IgD-negative memory B cell (primary cell): Measurements from ENCODE around the gene SLC9A9. TPM values are rescaled to one million over a fixed set of nuclear protein-coding genes. Genes with fewer than 3 reads are reported as not detected.
"Not testable (repeated sequence)": the region's sequence is repeated elsewhere in the genome, so short reads cannot be mapped to it uniquely, and the experiment has no call there.

ENCODE experiments used
- H3K27ac Mint-ChIP-seq, 3 donors: one replicate each; pipeline ENCODE4 v1.8.0; 2020 to 2022; ENCODE audit warnings: mild to moderate bottlenecking in 3 of 3, mixed read lengths in 3 of 3, moderate library complexity in 1 of 3
- H3K27me3 Mint-ChIP-seq: one replicate; pipeline ENCODE4 v1.8.0; 2021; ENCODE audit warnings: mixed read lengths
- H3K36me3 Mint-ChIP-seq: one replicate; pipeline ENCODE4 v1.8.0; 2020; ENCODE audit warnings: mild to moderate bottlenecking, mixed read lengths
- H3K4me1 Mint-ChIP-seq, 3 donors: one replicate each; pipeline ENCODE4 v1.8.0; 2020 to 2022; ENCODE audit warnings: mixed read lengths in 3 of 3, mild to moderate bottlenecking in 1 of 3
- H3K4me3 Mint-ChIP-seq, 4 donors: one replicate each; pipeline ENCODE4 v1.8.0; 2020 to 2022; ENCODE audit warnings: mild to moderate bottlenecking in 4 of 4, mixed read lengths in 4 of 4, moderate library complexity in 3 of 4
- H3K9me3 Mint-ChIP-seq, 3 donors: one replicate each; pipeline ENCODE4 v1.8.0; 2020 to 2021; ENCODE audit warnings: mixed read lengths in 3 of 3, mild to moderate bottlenecking in 1 of 3
- polyA plus RNA-seq: library from polyadenylated mRNA; unstranded; fragments of 300-500 nt; fragmentation: Illumina TruSeq; gene quantifications from one replicate; pipeline ENCODE4 v1.2.3, GENCODE V29; 2021

SLC9A9 gene
- polyA plus RNA-seq, 1 donor from 2014 or later: 9.1 TPM

DNA sequence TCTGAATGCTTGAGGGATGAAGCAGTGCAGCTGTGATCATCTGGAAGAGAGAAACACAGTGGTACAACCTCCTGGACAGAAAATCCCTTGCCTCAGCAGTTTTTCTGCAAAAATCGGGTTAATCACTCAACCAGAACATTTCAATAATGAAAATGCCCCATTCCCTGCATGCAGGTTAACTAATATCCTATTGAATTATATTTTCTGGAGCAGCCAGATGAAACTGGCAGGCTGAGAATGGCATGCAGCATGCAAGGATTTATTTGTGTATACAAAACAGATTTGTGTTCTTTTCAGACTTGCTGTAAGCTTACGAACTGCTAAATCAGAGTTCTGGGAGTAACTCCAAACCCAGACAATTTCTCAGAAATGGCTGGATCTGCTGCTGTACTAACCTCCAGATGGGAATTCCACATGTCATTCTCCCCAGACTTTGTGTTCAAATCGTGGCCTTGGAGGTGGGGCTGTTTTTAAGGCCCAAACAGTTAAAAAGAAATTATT is 39.1 kb downstream of the SLC9A9 start:
- Mint-ChIP-seq H3K27me3 (no peaks in the 10 kb centered on the region), H3K4me3 (no peak overlapping the region), H3K27ac (no peak overlapping the region), H3K9me3 (no peaks in the 10 kb centered on the region), H3K36me3 (peaks cover 1% of the 10 kb centered on the region), H3K4me1 (peaks cover 16 to 19% (median 18%) of the 10 kb centered on the region in 3 donors)

DNA sequence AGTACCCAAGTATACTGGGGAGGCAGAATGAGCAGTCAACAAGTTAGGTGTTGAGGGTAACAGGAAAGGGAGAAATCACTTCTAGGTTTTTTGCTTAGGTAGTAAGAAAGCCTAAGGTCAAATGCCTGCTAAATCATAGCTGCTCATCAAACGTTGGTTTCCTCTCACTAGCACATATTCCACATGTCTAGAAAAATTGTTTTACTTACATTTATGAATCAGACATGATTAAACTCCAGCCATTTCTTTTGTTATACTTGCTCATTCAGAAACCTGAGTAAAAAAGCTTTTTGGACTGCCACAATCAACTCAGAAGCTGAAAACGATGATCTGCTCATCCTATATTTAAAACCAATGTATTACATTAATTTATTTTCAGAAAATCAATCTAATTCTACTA is 40.2 kb downstream of the SLC9A9 start:
- Mint-ChIP-seq H3K4me1 (peaks cover 16 to 19% (median 18%) of the 10 kb centered on the region in 3 donors), H3K36me3 (no peaks in the 10 kb centered on the region), H3K27me3 (no peaks in the 10 kb centered on the region), H3K9me3 (no peaks in the 10 kb centered on the region), H3K4me3 (no peak overlapping the region), H3K27ac (no peak overlapping the region)

DNA sequence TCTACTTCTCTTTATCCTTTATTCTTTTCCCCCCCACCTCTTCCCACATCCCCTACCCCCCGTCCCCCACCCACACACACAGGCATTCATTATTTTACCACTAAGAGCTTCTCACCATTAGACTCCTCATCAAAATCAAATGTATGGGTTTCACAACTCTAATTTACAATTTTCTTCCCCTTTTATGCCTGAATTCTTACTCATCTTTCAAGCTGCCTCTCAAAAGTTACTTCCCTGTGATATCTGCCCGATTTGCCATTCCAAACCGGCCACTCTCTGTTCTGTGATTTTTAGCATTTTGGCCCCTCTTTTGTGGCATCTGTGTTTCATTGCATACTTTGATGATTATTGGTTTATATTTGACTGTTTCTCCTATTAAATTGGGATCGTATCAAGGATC is 42.2 kb downstream of the SLC9A9 start:
- H3K4me1 Mint-ChIP-seq: peaks cover 5 to 9% (median 6%) of the 10 kb centered on the region in 3 donors
- H3K27me3 Mint-ChIP-seq: no peaks in the 10 kb centered on the region
- no peaks in the 10 kb centered on the region for H3K36me3 Mint-ChIP-seq
- H3K4me3 Mint-ChIP-seq: no peak overlapping the region
- H3K9me3 Mint-ChIP-seq: no peaks in the 10 kb centered on the region
- no peak overlapping the region for H3K27ac Mint-ChIP-seq

DNA sequence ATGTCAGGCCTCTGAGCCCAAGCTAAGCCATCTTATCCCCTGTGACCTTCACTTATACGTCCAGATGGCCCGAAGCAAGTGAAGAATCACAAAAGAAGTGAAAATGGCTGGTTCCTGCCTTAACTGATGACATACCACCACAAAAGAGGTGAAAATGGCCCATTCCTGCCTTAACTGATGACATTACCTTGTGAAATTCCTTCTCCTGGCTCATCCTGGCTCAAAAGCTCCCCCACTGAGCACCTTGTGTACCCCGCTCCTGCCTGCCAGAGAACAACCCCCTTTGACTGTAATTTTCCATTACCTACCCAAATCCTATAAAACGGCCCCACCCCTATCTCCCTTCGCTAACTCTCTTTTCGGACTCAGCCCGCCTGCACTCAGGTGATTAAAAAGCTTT is 42.8 kb downstream of the SLC9A9 start:
- H3K36me3 Mint-ChIP-seq, H3K4me1 Mint-ChIP-seq, H3K27me3 Mint-ChIP-seq, H3K4me3 Mint-ChIP-seq, H3K27ac Mint-ChIP-seq, H3K9me3 Mint-ChIP-seq: not testable (repeated sequence)

DNA sequence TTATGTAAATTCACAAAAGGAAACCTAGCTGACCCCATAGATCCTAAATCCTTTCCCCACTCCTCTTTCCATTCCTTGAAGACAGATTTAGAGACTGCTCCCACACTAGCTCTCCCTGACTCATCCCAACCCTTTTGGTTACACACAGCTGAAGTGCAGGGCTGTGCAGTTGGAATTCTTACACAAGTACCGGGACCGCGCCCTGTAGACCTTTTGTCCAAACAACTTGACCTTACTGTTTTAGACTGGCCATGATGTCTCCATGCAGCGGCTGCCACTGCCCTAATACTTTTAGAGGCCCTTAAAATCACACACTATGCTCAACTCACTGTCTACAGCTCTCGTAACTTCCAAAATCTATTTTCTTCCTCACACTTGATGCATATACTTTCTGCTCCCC is 47.2 kb downstream of the SLC9A9 start:
- H3K36me3 Mint-ChIP-seq, H3K9me3 Mint-ChIP-seq, H3K4me3 Mint-ChIP-seq, H3K27ac Mint-ChIP-seq, H3K27me3 Mint-ChIP-seq, H3K4me1 Mint-ChIP-seq: not testable (repeated sequence)

DNA sequence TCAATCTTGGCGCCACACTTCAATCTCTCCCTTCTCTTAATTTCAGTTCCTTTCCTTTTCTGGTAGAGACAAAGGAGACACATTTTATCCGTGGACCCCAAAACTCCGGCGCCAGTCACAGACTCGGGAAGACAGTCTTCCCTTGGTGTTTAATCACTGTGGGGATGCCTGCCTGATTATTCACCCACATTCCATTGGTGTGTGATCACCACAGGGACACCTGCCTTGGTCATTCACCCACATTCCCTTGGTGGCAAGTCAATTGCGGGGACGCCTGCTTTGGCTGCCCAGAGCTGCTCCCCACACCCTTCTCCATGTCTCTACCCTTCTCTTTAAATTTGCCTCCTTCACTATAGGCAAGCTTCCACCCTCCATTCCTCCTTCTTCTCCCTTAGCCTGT is 50.1 kb downstream of the SLC9A9 start:
- H3K27ac Mint-ChIP-seq, H3K36me3 Mint-ChIP-seq, H3K4me3 Mint-ChIP-seq, H3K9me3 Mint-ChIP-seq, H3K4me1 Mint-ChIP-seq, H3K27me3 Mint-ChIP-seq: not testable (repeated sequence)

DNA sequence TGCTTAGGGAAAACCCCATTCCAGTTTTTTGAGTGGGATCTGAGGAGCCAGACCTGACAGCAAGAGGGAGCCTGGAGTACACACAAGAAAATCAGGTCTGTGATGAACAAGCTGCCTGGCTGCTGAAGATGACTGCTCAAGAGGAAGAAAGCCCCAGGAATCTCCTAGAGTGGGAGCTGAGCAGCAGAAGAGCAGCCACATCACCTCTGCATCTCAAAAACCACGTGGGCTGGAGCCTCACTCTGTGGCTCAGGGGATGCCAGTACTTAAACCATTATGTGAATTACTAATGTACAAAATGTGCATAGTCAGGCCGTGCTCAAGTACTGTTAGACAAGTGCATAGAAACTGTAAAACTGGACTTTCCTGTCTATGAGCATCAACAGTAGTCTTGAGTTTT is 52.4 kb downstream of the SLC9A9 start:
- H3K27me3 Mint-ChIP-seq: no peaks in the 10 kb centered on the region
- H3K4me1 Mint-ChIP-seq: no peaks in the 10 kb centered on the region
- peaks cover 5% of the 10 kb centered on the region for H3K36me3 Mint-ChIP-seq
- H3K4me3 Mint-ChIP-seq: no peak overlapping the region
- peaks cover 0 to 3% (median 0%) of the 10 kb centered on the region in 3 donors for H3K9me3 Mint-ChIP-seq
- H3K27ac Mint-ChIP-seq: no peak overlapping the region

DNA sequence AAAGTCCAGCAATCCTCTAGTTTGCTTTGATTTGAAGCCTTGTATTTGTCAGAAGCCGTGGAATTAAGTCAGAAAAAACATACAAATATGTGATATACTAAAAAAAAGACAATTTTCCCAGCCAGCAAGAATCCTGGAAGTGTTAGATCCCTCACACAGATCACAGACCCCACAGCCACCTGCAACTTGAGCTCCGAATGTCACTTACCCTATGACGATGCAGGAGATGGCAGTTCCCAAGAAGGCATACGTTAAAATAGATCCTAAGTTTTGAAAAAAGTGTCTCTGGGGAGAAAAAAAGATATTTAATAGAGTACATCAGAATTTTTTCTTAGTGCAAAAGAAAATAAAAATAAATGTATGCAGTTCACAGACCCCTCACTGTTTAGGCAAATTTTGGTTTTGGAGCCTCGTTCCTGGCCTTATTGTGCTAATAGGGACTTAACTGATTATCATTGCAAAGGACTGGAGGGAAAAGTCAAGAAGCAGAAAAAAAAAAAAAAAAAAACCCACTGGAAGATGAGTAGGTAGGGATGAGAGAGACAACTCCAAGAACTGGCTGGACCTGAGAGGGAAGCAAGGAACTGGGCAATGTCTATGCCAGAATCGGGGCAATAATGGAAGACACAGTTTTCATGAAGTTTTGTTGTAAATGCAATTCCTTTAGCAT is 53.3 kb downstream of the SLC9A9 start:
- no peak overlapping the region for H3K27ac Mint-ChIP-seq
- H3K27me3 Mint-ChIP-seq: no peaks in the 10 kb centered on the region
- peaks cover 0 to 3% (median 3%) of the 10 kb centered on the region in 3 donors for H3K9me3 Mint-ChIP-seq
- no peaks in the 10 kb centered on the region for H3K4me1 Mint-ChIP-seq
- peaks cover 5% of the 10 kb centered on the region for H3K36me3 Mint-ChIP-seq
- no peak overlapping the region for H3K4me3 Mint-ChIP-seq

DNA sequence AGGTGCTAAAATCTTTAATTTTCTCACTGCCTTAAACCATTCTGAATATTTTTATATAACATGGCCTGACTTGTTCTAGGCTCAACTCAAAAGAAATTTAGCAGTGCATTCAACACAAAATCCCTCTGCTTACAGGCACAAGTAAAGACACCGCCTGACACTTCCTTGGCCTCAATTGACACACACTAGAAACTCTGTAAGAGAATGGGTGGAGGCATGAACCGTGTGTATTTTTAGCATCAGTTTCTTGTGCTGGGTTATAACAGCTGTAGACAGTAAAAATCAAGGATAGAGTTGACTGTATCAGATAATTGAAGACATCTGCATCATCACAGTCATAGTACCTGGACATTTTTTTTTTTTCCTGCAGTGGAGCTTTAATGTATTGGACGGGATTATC is 54.3 kb downstream of the SLC9A9 start:
- no peaks in the 10 kb centered on the region for H3K4me1 Mint-ChIP-seq
- H3K27ac Mint-ChIP-seq: peak overlapping the region in 1 of 3 donors; percentile 61
- peaks cover 5% of the 10 kb centered on the region for H3K36me3 Mint-ChIP-seq
- no peak overlapping the region for H3K4me3 Mint-ChIP-seq
- no peaks in the 10 kb centered on the region for H3K27me3 Mint-ChIP-seq
- peaks cover 0 to 3% (median 3%) of the 10 kb centered on the region in 3 donors for H3K9me3 Mint-ChIP-seq

DNA sequence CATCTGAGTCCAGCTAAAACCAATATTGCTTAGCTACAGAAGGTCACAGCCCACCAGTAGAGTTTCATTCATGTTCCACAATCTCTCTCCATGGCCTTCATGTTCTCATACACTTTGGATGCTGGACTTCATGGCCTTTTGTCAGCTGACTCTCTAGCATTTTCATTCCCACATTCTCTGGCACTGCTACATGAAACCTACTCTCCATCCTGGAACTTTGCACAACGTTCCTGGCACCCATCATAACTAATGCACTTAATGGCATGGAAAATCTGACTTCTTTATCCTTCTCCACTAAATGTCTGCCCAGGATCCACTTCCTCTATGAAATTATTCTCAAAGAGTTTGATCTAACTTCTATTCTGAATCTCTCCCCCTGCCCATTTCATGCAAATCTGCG is 56.9 kb downstream of the SLC9A9 start:
- Mint-ChIP-seq H3K27me3 (no peaks in the 10 kb centered on the region), H3K27ac (no peak overlapping the region), H3K4me1 (peaks cover 6 to 7% (median 6%) of the 10 kb centered on the region in 3 donors), H3K9me3 (peaks cover 0 to 3% (median 3%) of the 10 kb centered on the region in 3 donors), H3K36me3 (peaks cover 7% of the 10 kb centered on the region), H3K4me3 (no peak overlapping the region)

DNA sequence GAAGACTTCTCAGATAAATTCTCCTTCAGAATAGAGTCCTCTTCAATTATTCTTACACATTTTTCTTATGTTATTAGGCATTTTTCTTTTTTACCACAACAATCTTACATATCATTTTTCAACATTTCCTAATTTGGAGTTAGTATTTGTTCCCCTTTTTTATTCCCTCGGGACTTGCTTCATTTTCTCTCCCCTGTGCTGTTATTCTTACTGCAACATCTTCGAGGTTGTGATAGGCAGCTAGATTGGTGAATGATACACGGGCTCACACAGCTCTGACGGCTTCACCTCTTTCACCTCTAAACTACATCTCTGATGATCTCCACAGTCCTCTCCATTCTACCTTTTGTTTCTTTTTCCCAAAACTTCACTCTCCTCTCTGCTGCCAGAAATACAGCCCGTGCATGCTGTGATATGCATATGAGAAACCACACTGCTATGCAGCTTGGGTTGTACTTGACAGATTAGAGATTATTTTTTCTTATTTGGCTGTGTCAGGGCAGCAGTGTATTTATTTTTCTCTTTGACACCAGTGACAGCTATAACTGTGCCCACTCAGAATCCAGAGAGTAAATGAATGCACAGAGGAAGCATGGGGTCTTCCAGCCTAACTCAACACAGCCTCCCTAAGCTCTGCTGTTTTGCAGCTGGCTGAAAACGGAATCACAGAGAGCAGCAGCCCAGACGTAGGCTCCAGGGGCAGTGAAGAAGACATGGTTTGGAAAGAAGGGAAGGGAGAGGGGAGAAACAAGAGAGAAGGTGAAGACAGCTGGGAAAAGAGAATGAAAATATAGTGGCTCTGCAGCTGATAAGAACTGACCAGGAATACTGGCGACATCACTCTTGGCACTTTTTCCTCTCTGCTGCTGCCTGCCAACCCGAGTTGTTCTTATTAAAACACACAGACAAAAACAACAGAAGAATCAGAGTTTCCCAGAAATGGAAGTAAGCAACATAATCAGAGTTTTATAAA is 61.8 kb downstream of the SLC9A9 start:
- Mint-ChIP-seq H3K36me3 (peaks cover 6% of the 10 kb centered on the region), H3K27me3 (no peaks in the 10 kb centered on the region), H3K27ac (peak overlapping the region in 1 of 3 donors; percentile 22), H3K4me1 (peaks cover 9 to 11% (median 10%) of the 10 kb centered on the region in 3 donors), H3K4me3 (peak overlapping the region in 1 of 4 donors; percentile 65), H3K9me3 (peaks cover 2 to 6% (median 3%) of the 10 kb centered on the region in 3 donors)

DNA sequence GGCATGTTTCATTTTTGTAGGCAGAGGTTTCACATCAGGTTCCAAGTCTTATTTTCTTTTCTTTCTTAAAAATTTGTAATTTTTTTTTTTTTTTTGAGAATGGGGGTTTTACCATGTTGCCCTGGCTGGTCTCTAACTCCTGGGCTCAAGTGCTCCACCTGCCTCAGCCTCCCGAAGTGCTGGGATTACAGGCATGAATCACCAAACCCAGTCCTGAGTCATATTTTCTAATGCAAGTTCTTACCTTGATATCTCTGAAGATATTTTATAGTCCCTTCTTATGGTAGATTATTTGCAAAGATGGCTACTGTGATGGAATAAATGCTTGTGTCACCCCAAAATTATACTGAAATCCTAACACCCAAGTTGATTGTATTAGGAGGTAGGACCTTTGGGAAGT is 63.8 kb downstream of the SLC9A9 start:
- H3K27me3 Mint-ChIP-seq: no peaks in the 10 kb centered on the region
- H3K4me3 Mint-ChIP-seq: no peak overlapping the region
- H3K4me1 Mint-ChIP-seq: peaks cover 9 to 11% (median 10%) of the 10 kb centered on the region in 3 donors

DNA sequence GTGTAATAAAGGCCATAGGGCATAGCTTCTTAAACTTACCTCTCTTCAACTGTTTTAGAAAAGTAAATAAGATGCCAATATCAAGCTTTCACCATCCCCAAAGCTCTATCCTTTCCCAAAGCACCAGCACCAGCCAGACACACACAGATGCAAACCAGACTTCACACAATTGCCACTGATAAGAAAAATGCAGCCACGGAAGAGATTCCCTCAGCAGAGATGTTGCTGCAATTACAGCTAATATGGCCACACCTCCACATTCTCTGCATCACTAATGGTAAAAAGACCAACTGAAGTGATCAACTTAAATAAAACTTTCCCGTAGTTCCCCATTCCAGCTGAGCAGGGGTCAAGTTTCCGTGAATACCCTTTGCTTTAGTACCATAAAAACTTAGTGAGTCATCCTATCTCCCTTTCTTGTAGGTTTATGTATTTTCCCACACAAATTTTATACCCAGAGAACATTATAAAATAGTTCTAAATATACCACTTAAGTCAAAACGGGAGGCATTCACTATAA is 64.4 kb downstream of the SLC9A9 start:
- H3K9me3 Mint-ChIP-seq: peaks cover 2 to 3% (median 2%) of the 10 kb centered on the region in 3 donors
- H3K4me1 Mint-ChIP-seq: peaks cover 9 to 11% (median 10%) of the 10 kb centered on the region in 3 donors
- no peak overlapping the region for H3K27ac Mint-ChIP-seq
- H3K27me3 Mint-ChIP-seq: no peaks in the 10 kb centered on the region
- H3K4me3 Mint-ChIP-seq: no peak overlapping the region
- H3K36me3 Mint-ChIP-seq: peaks cover 6% of the 10 kb centered on the region

More for the DNA sequence above, 63.8 kb downstream of the SLC9A9 start:
- Mint-ChIP-seq H3K36me3 (peaks cover 6% of the 10 kb centered on the region), H3K27ac (no peak overlapping the region), H3K9me3 (peaks cover 2 to 3% (median 2%) of the 10 kb centered on the region in 3 donors)

DNA sequence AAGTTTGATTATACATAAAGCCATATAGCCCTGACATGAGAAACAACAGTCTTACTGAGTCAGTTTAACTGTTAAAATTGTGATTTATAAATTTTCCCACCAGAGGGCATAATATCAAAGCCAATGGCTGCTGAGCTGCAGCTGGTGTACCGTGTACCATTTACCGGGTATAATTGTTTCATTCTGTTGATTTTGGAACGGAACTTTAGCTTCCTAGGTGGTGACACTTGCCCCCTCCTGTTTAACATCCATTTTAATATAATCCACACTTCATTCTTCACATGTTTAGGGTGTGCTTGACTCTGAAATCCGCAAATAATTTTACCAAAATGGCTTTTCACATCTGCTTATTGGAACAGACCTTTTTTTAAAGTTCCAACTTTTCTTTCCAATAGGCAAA is 72.8 kb downstream of the SLC9A9 start:
- H3K27ac Mint-ChIP-seq: no peak overlapping the region
- no peaks in the 10 kb centered on the region for H3K9me3 Mint-ChIP-seq
- no peak overlapping the region for H3K4me3 Mint-ChIP-seq
- no peaks in the 10 kb centered on the region for H3K27me3 Mint-ChIP-seq
- H3K4me1 Mint-ChIP-seq: peaks cover 0 to 2% (median 0%) of the 10 kb centered on the region in 3 donors
- no peaks in the 10 kb centered on the region for H3K36me3 Mint-ChIP-seq

DNA sequence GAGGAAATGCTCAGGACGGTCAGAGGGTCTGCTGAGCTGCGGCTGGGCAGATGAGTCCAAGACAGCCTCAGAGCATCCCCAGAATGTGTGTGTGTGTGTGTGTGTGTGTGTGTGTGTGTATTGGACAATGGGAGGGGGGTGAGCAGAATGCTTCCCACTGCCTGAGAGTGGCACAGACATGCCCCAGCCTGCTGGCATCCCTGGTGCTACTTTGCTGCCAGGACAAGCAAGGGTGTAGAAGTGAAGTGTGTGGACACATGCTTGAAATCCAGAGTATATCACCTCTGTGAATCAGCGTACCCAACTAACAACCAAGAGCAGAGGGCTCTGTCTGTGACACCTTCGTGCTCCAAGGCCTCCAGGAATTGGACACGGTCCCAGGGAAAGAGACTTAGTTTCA is 76.3 kb downstream of the SLC9A9 start:
- no peaks in the 10 kb centered on the region for H3K27me3 Mint-ChIP-seq
- H3K4me1 Mint-ChIP-seq: peaks cover 0 to 2% (median 0%) of the 10 kb centered on the region in 3 donors
- no peaks in the 10 kb centered on the region for H3K9me3 Mint-ChIP-seq
- no peaks in the 10 kb centered on the region for H3K36me3 Mint-ChIP-seq
- H3K27ac Mint-ChIP-seq: no peak overlapping the region
- H3K4me3 Mint-ChIP-seq: no peak overlapping the region
